SK-N-SH treated with all-trans-retinoic acid at 6 μM for 48 hours (cell line): ENCODE data around the gene SOHLH1.

Source experiments
- ATAC-seq: fragments of 200-7000 bp; cut with Tn5 transposase; 3 replicates; pipeline ENCODE4 v1.9.1; 2020; ENCODE audit warnings: mild to moderate bottlenecking, moderate library complexity
- ARNTL ChIP-seq: fragments of 450-650 bp; formaldehyde crosslinking; IDR thresholded peaks from 2 replicates; pipeline ENCODE4 v1.5.0; 2020; ENCODE audit warnings: low read depth, mild to moderate bottlenecking, moderate library complexity, borderline replicate concordance
- BACH2 ChIP-seq: fragments of 250-450 bp; sonication (Bioruptor Pico); IDR thresholded peaks from 2 replicates; pipeline ENCODE4 v1.9.0; 2021; ENCODE audit warnings: mild to moderate bottlenecking, borderline replicate concordance
- CREB5 ChIP-seq: fragments of 250-450 bp; sonication (Bioruptor Pico); IDR thresholded peaks from 2 replicates; pipeline ENCODE4 v1.5.1; 2020; ENCODE audit warnings: low read depth, mild to moderate bottlenecking, moderate library complexity
- CSDC2 ChIP-seq: fragments of 250-450 bp; sonication (Bioruptor Pico); IDR thresholded peaks from 2 replicates; pipeline ENCODE4 v1.5.0; 2020; ENCODE audit warnings: mild to moderate bottlenecking, moderate library complexity
- CSRNP3 ChIP-seq: fragments of 250-450 bp; sonication (Bioruptor Pico); IDR thresholded peaks from 2 replicates; pipeline ENCODE4 v1.5.1; 2021; ENCODE audit warnings: mild to moderate bottlenecking, moderate library complexity
- ESRRG ChIP-seq: fragments of 250-450 bp; sonication (Bioruptor Pico); IDR thresholded peaks from 2 replicates; pipeline ENCODE4 v1.6.1; 2021; ENCODE audit warnings: mild to moderate bottlenecking
- GLIS3 ChIP-seq: fragments of 250-450 bp; sonication (Bioruptor Pico); IDR thresholded peaks from 2 replicates; pipeline ENCODE4 v1.5.0; 2020; ENCODE audit warnings: mild to moderate bottlenecking, moderate library complexity
- ISL1 ChIP-seq: fragments of 250-450 bp; sonication (Bioruptor Pico); IDR thresholded peaks from 2 replicates; pipeline ENCODE4 v2.1.2; 2022; ENCODE audit warnings: mild to moderate bottlenecking, moderate library complexity
- OSR1 ChIP-seq: fragments of 250-450 bp; sonication (Bioruptor Pico); IDR thresholded peaks from 2 replicates; pipeline ENCODE4 v1.8.0; 2022; ENCODE audit warnings: moderate library complexity, mild to moderate bottlenecking, inconsistent platforms
- PATZ1 ChIP-seq: fragments of 250-450 bp; sonication (Bioruptor Pico); IDR thresholded peaks from 2 replicates; pipeline ENCODE4 v1.8.0; 2020; ENCODE audit warnings: mild to moderate bottlenecking, moderate library complexity, borderline replicate concordance
- RARB ChIP-seq: fragments of 250-450 bp; sonication (Bioruptor Pico); IDR thresholded peaks from 2 replicates; pipeline ENCODE4 v1.8.0; 2021; ENCODE audit warnings: mild to moderate bottlenecking, moderate library complexity
- SNAI2 ChIP-seq: fragments of 250-450 bp; sonication (Bioruptor Pico); IDR thresholded peaks from 2 replicates; pipeline ENCODE4 v1.5.0; 2020; ENCODE audit warnings: mild to moderate bottlenecking, moderate library complexity
- TCF4 ChIP-seq: fragments of 250-450 bp; sonication (Bioruptor Pico); IDR thresholded peaks from 2 replicates; pipeline ENCODE4 v1.8.0; 2021; ENCODE audit warnings: mild to moderate bottlenecking, moderate library complexity, borderline replicate concordance
- TOX ChIP-seq: fragments of 250-450 bp; sonication (Bioruptor Pico); IDR thresholded peaks from 2 replicates; pipeline ENCODE4 v1.8.0; 2021; ENCODE audit warnings: mild to moderate bottlenecking, moderate library complexity, borderline replicate concordance
- TSHZ2 ChIP-seq: fragments of 250-450 bp; sonication (Bioruptor Pico); IDR thresholded peaks from 2 replicates; pipeline ENCODE4 v1.5.0; 2020; ENCODE audit warnings: mild to moderate bottlenecking, moderate library complexity
- ZC3H10 ChIP-seq: fragments of 250-450 bp; sonication (Bioruptor Pico); IDR thresholded peaks from 2 replicates; pipeline ENCODE4 v1.5.1; 2021; ENCODE audit warnings: mild to moderate bottlenecking, moderate library complexity
- ZFP3 ChIP-seq: fragments of 250-450 bp; sonication (Bioruptor Pico); IDR thresholded peaks from 2 replicates; pipeline ENCODE4 v1.5.0; 2020; ENCODE audit warnings: mild to moderate bottlenecking, moderate library complexity
- ZFP30 ChIP-seq: fragments of 450-650 bp; formaldehyde crosslinking; IDR thresholded peaks from 2 replicates; pipeline ENCODE4 v1.5.0; 2022; ENCODE audit warnings: mild to moderate bottlenecking, moderate library complexity
- ZNF565 ChIP-seq: fragments of 450-650 bp; formaldehyde crosslinking; conservative IDR thresholded peaks from 2 replicates; pipeline ENCODE4 v1.5.0; 2020; ENCODE audit warnings: low read depth, mild to moderate bottlenecking, moderate library complexity
- ZNF70 ChIP-seq: fragments of 450-650 bp; formaldehyde crosslinking; IDR thresholded peaks from 2 replicates; pipeline ENCODE4 v1.5.0; 2020; ENCODE audit warnings: mild to moderate bottlenecking, moderate library complexity

Gene SOHLH1

GRCh38 chr9:135700525-135700924, 1.2 kb upstream of the SOHLH1 start:
- ATAC-seq, result no peak

GRCh38 chr9:135698767-135699166, 514 bp downstream of the SOHLH1 start:
- no peak for ATAC-seq
- TF ChIP-seq TCF4 (CRISPR knock-in tag) (no peak), GLIS3 (CRISPR knock-in tag) (no peak), CSRNP3 (no peak), ARNTL (CRISPR knock-in tag) (no peak), RARB (CRISPR knock-in tag) (no peak), SNAI2 (CRISPR knock-in tag) (no peak), PATZ1 (CRISPR knock-in tag) (no peak)
- TF ChIP-seq, all 23 proteins: peak for 0

More at GRCh38 chr9:135700525-135700924, 1.2 kb upstream of the SOHLH1 start:
- TF ChIP-seq OSR1, result no peak
- TF ChIP-seq PATZ1 (CRISPR knock-in tag), result no peak
- TF ChIP-seq ESRRG (CRISPR knock-in tag), result no peak
- no peak for TF ChIP-seq CSDC2 (CRISPR knock-in tag)
- no peak for TF ChIP-seq ISL1 (CRISPR knock-in tag)
- TF ChIP-seq CSRNP3, result no peak
- no peak for TF ChIP-seq ZFP30
- no peak for TF ChIP-seq ZNF565 (CRISPR knock-in tag)
- no peak for TF ChIP-seq ZC3H10
- no peak for TF ChIP-seq ZFP3
- no peak for TF ChIP-seq CREB5
- no peak for TF ChIP-seq TSHZ2 (CRISPR knock-in tag)

GRCh38 chr9:135698236-135698635, 1.0 kb downstream of the SOHLH1 start:
- TF ChIP-seq ZFP3, result no peak
- TF ChIP-seq ARNTL (CRISPR knock-in tag), result no peak
- no peak for TF ChIP-seq TCF4 (CRISPR knock-in tag)
- TF ChIP-seq SNAI2 (CRISPR knock-in tag), result no peak
- no peak for TF ChIP-seq TOX
- no peak for TF ChIP-seq CSRNP3
- TF ChIP-seq ZFP30, result no peak
- TF ChIP-seq RARB (CRISPR knock-in tag), result no peak
- no peak for TF ChIP-seq BACH2 (CRISPR knock-in tag)
- no peak for TF ChIP-seq ZNF70 (CRISPR knock-in tag)
- TF ChIP-seq CSDC2 (CRISPR knock-in tag), result no peak
- no peak for TF ChIP-seq ESRRG (CRISPR knock-in tag)
- no peak for ATAC-seq
